Measurements from ENCODE around the gene JAML. TPM values are rescaled to one million over a fixed set of nuclear protein-coding genes. Genes with fewer than 3 reads are reported as not detected.

JAML gene
- total and polyA plus RNA-seq, 9 of the 15 experiments (the other 6 are each of a cell fraction or from before 2014, with no cell fraction given), result 0.05 to 0.32 (median 0.22) TPM; not detected in 4

DNA sequence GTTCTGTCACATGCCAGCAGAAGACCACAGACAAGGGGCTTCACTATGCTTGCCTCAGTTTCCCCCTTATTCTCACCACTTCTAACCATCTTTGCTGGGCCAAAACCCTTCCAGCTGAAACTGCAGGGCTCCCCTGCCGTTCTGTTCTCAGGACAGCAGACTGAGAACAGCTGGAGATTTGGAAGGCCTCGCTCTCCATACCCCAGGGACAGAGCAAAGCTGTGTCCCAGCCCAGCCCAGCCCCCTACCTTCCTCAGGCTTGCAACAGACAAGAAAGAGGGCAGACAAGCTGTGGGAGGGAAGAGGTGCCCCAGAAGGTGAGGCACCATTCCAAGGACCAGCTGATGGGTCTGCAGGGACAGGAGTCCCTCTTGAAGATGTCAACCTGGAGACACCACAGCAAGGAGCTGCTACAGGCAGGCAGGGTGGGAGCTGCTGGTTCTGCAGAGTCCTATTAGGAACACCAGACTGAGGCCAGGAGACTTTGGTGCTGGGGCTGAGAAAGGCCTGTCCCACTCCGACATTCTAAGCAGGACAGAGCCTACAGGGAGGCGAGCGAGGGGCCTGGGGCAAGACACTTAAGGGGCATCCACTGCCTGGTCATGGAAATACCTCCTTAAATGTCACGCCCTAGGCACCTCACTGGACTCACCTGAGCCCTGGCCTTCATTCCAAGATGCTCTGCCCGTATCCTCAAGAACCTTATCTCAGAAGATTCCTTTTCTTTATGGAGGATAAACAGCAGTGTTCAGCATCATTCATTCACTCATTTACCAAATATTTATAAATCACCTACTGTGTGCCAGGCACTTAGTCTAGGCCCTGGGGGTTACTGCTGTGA is 55.3 kb downstream of the JAML start:
- intact Hi-C loops (cut with micrococcal nuclease), result loop anchor here (2.0 to 10.0 kb wide), 2 partner anchors 225 to 351 kb away; no protein-coding TSS in a partner anchor
- no TSS peak for BruUV-seq (replicated peaks)
- in situ Hi-C loops (cut with MboI), result no loop called here
- Histone ChIP-seq H3K4me2 (ENCODE audit: insufficient read depth, low read length) (no peak overlapping the region), H4K20me1 (replicated peaks; ENCODE audit: control insufficient read depth, insufficient read depth, low read length) (peaks cover 22% of the 10 kb centered on the region), H3K36me3 (ENCODE audit: control insufficient read depth, insufficient read depth, low read length) (no peaks in the 10 kb centered on the region), H3K9ac (ENCODE audit: insufficient read depth in 1 of 2, low read depth in 2 of 2, low read length in 2 of 2) (no peak overlapping the region), H3K4me1 (replicated peaks in 1 of 2; ENCODE audit: control insufficient read depth in 2 of 2, insufficient read depth in 2 of 2, low read length in 2 of 2) (peaks cover 0 to 10% of the 10 kb centered on the region in 2 experiments; a peak in 2 of 5 replicates), H3K9me3 (replicated peaks; ENCODE audit: control insufficient read depth, insufficient read depth, low read depth, low read length) (no peaks in the 10 kb centered on the region), H3K4me3 (no peak overlapping the region), H3K27ac (ENCODE audit: extremely low read depth, low read depth, low read length) (no peak overlapping the region), H3K27me3 (ENCODE audit: control insufficient read depth in 2 of 2, insufficient read depth in 2 of 2, low read length in 2 of 2) (peaks cover 23 to 82% of the 10 kb centered on the region in 2 experiments; a peak in 4 of 5 replicates), H2AFZ (ENCODE audit: low read depth, low read length) (no peak overlapping the region), H3K79me2 (ENCODE audit: control insufficient read depth, insufficient read depth, low read length) (no peaks in the 10 kb centered on the region), H3K9me1 (ENCODE audit: control insufficient read depth, insufficient read depth, low read length) (no peaks in the 10 kb centered on the region)
- FAIRE-seq (no peak), DNase-seq (ENCODE audit: extremely low read depth in 1 of 4, low spot score in 3 of 4) (no peak), ATAC-seq (no peak)
- CTCF ChIA-PET (ENCODE audit: low intra/inter-chr PET ratio), result no interaction called here
- POLR2A ChIA-PET, result interaction anchor here (1.0 to 1.3 kb wide), 3 partner anchors 12 to 35 kb away, joined by 3 to 4 read pairs (median 3); no protein-coding TSS in a partner anchor
- TF ChIP-seq ZNF23 (CRISPR knock-in tag; IDR thresholded peaks at IDR 0.05) (no peak), ZKSCAN1 (IDR thresholded peaks at IDR 0.05; ENCODE audit: low read depth, low read length) (peak; percentile 76), ZNF766 (CRISPR knock-in tag; conservative IDR thresholded peaks at IDR 0.05) (no peak)
- WGBS (ENCODE audit: insufficient coverage, low coverage, missing lambda C conversion rate), result 1% methylated on average over 7 of the region's 7 CpGs

DNA sequence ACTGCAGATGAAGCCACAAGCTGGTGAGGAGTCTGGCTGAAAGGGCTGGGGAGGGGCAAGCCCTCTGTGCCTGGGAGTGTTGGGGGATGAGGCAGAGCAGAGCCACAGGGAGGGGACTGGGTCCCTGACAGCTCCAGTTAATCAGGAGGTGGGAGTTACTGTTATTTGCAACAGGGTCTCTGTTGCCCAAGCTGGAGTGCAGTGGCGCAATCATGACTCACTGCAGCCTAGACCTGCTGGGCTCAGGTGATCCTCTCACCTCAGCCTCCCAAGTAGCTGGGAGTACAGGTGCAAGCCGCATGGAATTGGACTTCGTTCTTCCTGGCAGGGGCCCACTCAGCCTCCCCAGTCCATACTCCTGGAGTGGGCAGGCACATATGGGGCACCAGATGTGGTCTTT is 56.1 kb downstream of the JAML start:
- Histone ChIP-seq H3K9me3 (replicated peaks; ENCODE audit: control insufficient read depth, insufficient read depth, low read depth, low read length) (no peaks in the 10 kb centered on the region), H3K4me3 (no peak overlapping the region), H3K27ac (ENCODE audit: extremely low read depth, low read depth, low read length) (no peak overlapping the region), H3K4me2 (ENCODE audit: insufficient read depth, low read length) (no peak overlapping the region), H3K27me3 (ENCODE audit: control insufficient read depth in 2 of 2, insufficient read depth in 2 of 2, low read length in 2 of 2) (peaks cover 21 to 83% of the 10 kb centered on the region in 2 experiments; a peak in 4 of 5 replicates), H2AFZ (ENCODE audit: low read depth, low read length) (no peak overlapping the region), H3K9me1 (ENCODE audit: control insufficient read depth, insufficient read depth, low read length) (no peaks in the 10 kb centered on the region), H3K4me1 (replicated peaks in 1 of 2; ENCODE audit: control insufficient read depth in 2 of 2, insufficient read depth in 2 of 2, low read length in 2 of 2) (peaks cover 0 to 10% of the 10 kb centered on the region in 2 experiments; a peak in 2 of 5 replicates), H3K79me2 (ENCODE audit: control insufficient read depth, insufficient read depth, low read length) (no peaks in the 10 kb centered on the region), H3K9ac (ENCODE audit: insufficient read depth in 1 of 2, low read depth in 2 of 2, low read length in 2 of 2) (no peak overlapping the region), H4K20me1 (replicated peaks; ENCODE audit: control insufficient read depth, insufficient read depth, low read length) (peaks cover 22% of the 10 kb centered on the region), H3K36me3 (ENCODE audit: control insufficient read depth, insufficient read depth, low read length) (no peaks in the 10 kb centered on the region)
- TF ChIP-seq ETV6 (IDR thresholded peaks at IDR 0.05; ENCODE audit: borderline replicate concordance in 1 of 2, low read depth in 2 of 2, low read length in 1 of 2) (no peak), ETV6 (CRISPR knock-in tag; IDR thresholded peaks at IDR 0.05; ENCODE audit: borderline replicate concordance) (no peak)
- no TSS peak for BruUV-seq (replicated peaks)
- WGBS (ENCODE audit: insufficient coverage, low coverage, missing lambda C conversion rate), result 0% methylated on average over 3 of the region's 3 CpGs
- in situ Hi-C loops (cut with MboI) (no loop called here), intact Hi-C loops (cut with micrococcal nuclease) (no loop called here)
- DNase-seq (ENCODE audit: extremely low read depth in 1 of 4, low spot score in 3 of 4) (no peak), FAIRE-seq (no peak), ATAC-seq (no peak)
- ChIA-PET CTCF (ENCODE audit: low intra/inter-chr PET ratio) (no interaction called here), POLR2A (interaction anchor here (1.0 to 1.3 kb wide), 2 partner anchors 22 to 35 kb away, joined by 3 to 4 read pairs; no protein-coding TSS in a partner anchor)
